H4 (cell line): Measurements from ENCODE around the gene ANKRD49. TPM values are rescaled to one million over a fixed set of nuclear protein-coding genes. Genes with fewer than 3 reads are reported as not detected.

Source experiments
- DNase-seq: peaks from one replicate; pipeline ENCODE4 v3.0.0-alpha.2; 2015; ENCODE audit warnings: low spot score
- total RNA-seq: library from RNA; depleted of rRNA; stranded (reverse); fragments of >200 nt; shearing (Covaris generic); gene quantifications from 2 replicates; pipeline ENCODE4 v1.2.3, GENCODE V29; 2014; rRNA removed

ANKRD49 gene
- total RNA-seq, 1 experiment from 2014 or later: 13.3 TPM

- no peak for DNase-seq
Observed at GRCh38 chr11:94543695-94544645, 50.2 kb downstream of the ANKRD49 start, which contains the start of gene FUT4. FUT4 (plus strand) TSS chr11:94543921; CDS start chr11:94544134, 213 bp downstream.

- DNase-seq: no peak
Observed at GRCh38 chr11:94544646-94545263, 51.0 kb downstream of the ANKRD49 start.

- no peak for DNase-seq
Observed at GRCh38 chr11:94545264-94546161, 51.7 kb downstream of the ANKRD49 start.

DNA sequence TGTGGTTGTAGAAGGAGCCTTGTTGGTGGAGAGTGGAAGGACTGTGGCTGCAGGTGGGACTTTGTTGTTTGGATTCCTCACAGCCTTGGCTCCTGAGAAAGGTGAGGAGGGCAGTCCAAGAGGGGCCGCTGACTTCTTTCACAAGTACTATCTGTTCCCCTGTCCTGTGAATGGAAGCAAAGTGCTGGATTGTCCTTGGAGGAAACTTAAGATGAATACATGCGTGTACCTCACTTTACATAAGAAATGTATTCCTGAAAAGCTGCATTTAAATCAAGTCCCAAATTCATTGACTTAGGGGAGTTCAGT lies 52.3 kb downstream of the ANKRD49 start:
- no peak for DNase-seq

DNA sequence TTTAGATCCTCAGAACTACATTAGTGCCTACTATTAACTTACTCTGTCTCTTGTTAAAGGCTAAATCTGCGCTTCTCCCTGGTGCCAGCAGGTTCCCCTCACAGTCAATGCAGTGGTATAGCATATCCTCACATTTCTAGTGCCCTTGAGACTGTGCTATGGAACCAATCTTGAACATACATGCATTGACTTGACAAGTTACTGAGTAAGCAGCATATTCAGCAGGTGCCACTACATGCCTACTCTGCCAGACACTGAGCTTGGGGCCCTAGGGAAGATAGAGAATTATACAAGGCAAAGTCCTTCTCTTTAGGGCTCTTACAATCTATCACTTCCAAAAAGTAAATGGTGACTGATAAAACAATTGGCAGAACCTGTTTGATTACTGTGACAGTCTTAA lies 53.1 kb downstream of the ANKRD49 start:
- no peak for DNase-seq

DNA sequence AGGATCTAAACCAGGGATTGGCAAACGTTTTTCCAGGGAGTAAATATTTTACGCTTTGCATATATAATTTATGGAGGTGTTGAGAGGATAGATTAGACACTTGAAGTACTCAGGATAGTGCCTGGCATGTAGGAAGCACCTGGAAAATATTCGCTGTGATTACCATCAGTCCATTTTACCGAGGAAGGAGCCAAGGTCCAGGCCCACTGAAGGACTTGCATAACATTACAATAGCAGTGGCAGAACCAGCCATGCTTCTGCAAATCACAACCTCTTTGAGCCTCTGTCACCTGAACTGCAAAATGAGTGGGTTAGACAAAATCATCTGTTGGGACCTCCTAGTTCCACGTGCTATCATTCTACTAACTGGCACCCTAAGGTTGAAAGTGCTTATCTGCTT lies 55.4 kb downstream of the ANKRD49 start:
- no peak for DNase-seq

Other genes with a start within 250 kb of the ANKRD49 start
- not detected in 2 replicates for gene IZUMO1R, start 189.4 kb upstream of the ANKRD49 start, total RNA-seq
- gene GPR83, start 92.6 kb upstream of the ANKRD49 start, total RNA-seq: 0.06 TPM in 1 of 2 replicates, not detected in the other
- gene MRE11, start 140 bp upstream of the ANKRD49 start, total RNA-seq: 22.9 and 30.9 TPM in 2 replicates
- gene C11orf97, start 18.5 kb downstream of the ANKRD49 start, total RNA-seq: not detected in 2 replicates
- gene FUT4, start 49.9 kb downstream of the ANKRD49 start, total RNA-seq: not detected in 2 replicates
- gene PIWIL4, start 73.4 kb downstream of the ANKRD49 start, total RNA-seq: not detected in 2 replicates